Measurements from ENCODE around the gene SPIN2A.
"Not testable (repeated sequence)": the region's sequence is repeated elsewhere in the genome, so short reads cannot be mapped to it uniquely, and the experiment has no call there.

- TF ChIP-seq LARP7 (IDR thresholded peaks at IDR 0.05); POLR2A (IDR thresholded peaks at IDR 0.05; ENCODE audit: low read depth, low read length); NKRF (conservative IDR thresholded peaks at IDR 0.05): not testable (repeated sequence)
Observed at GRCh38 chrX:57152222-57152621, 15.0 kb upstream of the SPIN2A start.

All from GM12878 (cell line).